ENCODE measurements around the gene RAP1A.

- TF ChIP-seq CTCF (conservative IDR thresholded peaks at IDR 0.05), result no peak
- TF ChIP-seq EZH2 (IDR thresholded peaks at IDR 0.05; ENCODE audit: low read depth), result no peak
These were observed 119.0 kb downstream of the RAP1A start for GRCh38 chr1:111738436-111739193.

Measured in PC-9 (cell line).